Ascending aorta (tissue), 2 donors: Measurements from ENCODE around the gene FGF21. TPM values are rescaled to one million over a fixed set of nuclear protein-coding genes. Genes with fewer than 3 reads are reported as not detected.

Experiments used
- DNase-seq, 2 donors: peaks; one replicate each; pipeline ENCODE4 v3.0.0-alpha.2; 2019; ENCODE audit warnings: low spot score in 2 of 2
- H3K27ac ChIP-seq, 2 donors: fragments of 200-600 bp; sonication (generic); one replicate each; pipeline ENCODE4 v1.5.1; 2016 to 2017; ENCODE audit warnings: mild to moderate bottlenecking in 1 of 2
- H3K27me3 ChIP-seq: fragments of 200-600 bp; sonication (generic); one replicate; pipeline ENCODE4 v1.5.1; 2017
- H3K36me3 ChIP-seq, 2 donors: fragments of 200-600 bp; sonication (generic); one replicate each; pipeline ENCODE4 v1.5.1; 2016
- H3K4me1 ChIP-seq, 2 donors: fragments of 200-600 bp; sonication (generic); one replicate each; pipeline ENCODE4 v1.5.1; 2016 to 2017; ENCODE audit warnings: mild to moderate bottlenecking in 1 of 2
- H3K4me3 ChIP-seq, 2 donors: fragments of 200-600 bp; sonication (generic); one replicate each; pipeline ENCODE4 v1.5.1; 2016 to 2017; ENCODE audit warnings: mild to moderate bottlenecking in 1 of 2
- H3K9me3 ChIP-seq, 2 donors: fragments of 200-600 bp; sonication (generic); one replicate each; pipeline ENCODE4 v1.5.1; 2016
- CTCF ChIP-seq, 3 experiments: fragments of 200-600 bp in 2 of 3; fragments of 450-650 bp in 1 of 3; sonication (generic) in 2 of 3; IDR thresholded peaks; one replicate each; pipeline ENCODE4 v1.5.1; 2016 to 2019; ENCODE audit warnings: antibody characterized with exemption in 3 of 3, mild to moderate bottlenecking in 1 of 3, moderate library complexity in 1 of 3
- intact Hi-C: fragments of 100-400 bp; cut with DNase I; formaldehyde crosslinking; loops from one replicate; pipeline ENCODE4 v1.15.1; 2023
- total RNA-seq: library from RNA; depleted of rRNA; stranded (reverse); fragments of >200 nt; gene quantifications from one replicate; pipeline ENCODE4 v1.1.0, GENCODE V29; 2016

Gene FGF21
- total RNA-seq, 1 donor from 2014 or later = not detected

- Histone ChIP-seq H3K4me1 (peaks cover 3 to 9% of the 10 kb centered on the region in 2 donors), H3K36me3 (no peaks in the 10 kb centered on the region), H3K27ac (no peak within 1 kb of the TSS), H3K4me3 (peak within 1 kb of the TSS; percentile 45 to 60), H3K9me3 (no peaks in the 10 kb centered on the region), H3K27me3 (no peaks in the 10 kb centered on the region)
- no peak for TF ChIP-seq CTCF (IDR thresholded peaks at IDR 0.05)
- intact Hi-C loops = no loop called here
- DNase-seq = no peak
These were observed 2.6 kb upstream of the FGF21 start, which contains the start of gene FUT1 for GRCh38 chr19:48752496-48753365. FUT1 (minus strand) TSS chr19:48752641; CDS start chr19:48751281, 1,360 bp downstream.

GRCh38 chr19:48755787-48756186 lies 463 bp downstream of the FGF21 start:
- no peak overlapping the region for H3K27ac ChIP-seq
- H3K9me3 ChIP-seq = no peaks in the 10 kb centered on the region
- no peak for DNase-seq
- intact Hi-C loops = no loop called here
- no peaks in the 10 kb centered on the region for H3K36me3 ChIP-seq
- H3K4me3 ChIP-seq = no peak overlapping the region
- H3K27me3 ChIP-seq = no peaks in the 10 kb centered on the region
- no peak for TF ChIP-seq CTCF (IDR thresholded peaks at IDR 0.05)
- H3K4me1 ChIP-seq = peaks cover 3 to 9% of the 10 kb centered on the region in 2 donors

- H3K36me3 ChIP-seq = no peaks in the 10 kb centered on the region
- intact Hi-C loops = no loop called here
- H3K27ac ChIP-seq = no peak overlapping the region
- TF ChIP-seq CTCF (IDR thresholded peaks at IDR 0.05) = no peak
- H3K27me3 ChIP-seq = no peaks in the 10 kb centered on the region
- peaks cover 3 to 9% of the 10 kb centered on the region in 2 donors for H3K4me1 ChIP-seq
- H3K9me3 ChIP-seq = no peaks in the 10 kb centered on the region
- H3K4me3 ChIP-seq = no peak overlapping the region
- DNase-seq = no peak
These were observed 888 bp downstream of the FGF21 start for GRCh38 chr19:48756212-48756611.

DNA sequence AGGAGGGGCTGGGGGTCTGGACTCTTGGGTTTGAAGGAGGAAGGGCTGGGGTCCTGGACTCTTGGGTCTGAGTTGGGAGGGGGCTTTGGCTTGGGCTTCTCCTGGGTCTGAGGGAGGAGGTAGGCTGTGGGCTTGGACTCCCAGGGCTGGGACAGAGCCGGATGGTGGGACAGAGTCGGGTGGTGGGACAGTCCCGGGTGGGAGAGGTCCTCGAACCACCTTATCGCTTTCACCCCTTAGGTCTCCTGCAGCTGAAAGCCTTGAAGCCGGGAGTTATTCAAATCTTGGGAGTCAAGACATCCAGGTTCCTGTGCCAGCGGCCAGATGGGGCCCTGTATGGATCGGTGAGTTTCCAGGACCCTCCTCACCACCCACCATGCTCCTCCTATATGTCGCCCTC lies 1.4 kb downstream of the FGF21 start:
- DNase-seq = no peak
- no peak for TF ChIP-seq CTCF (IDR thresholded peaks at IDR 0.05)
- peaks cover 3 to 9% of the 10 kb centered on the region in 2 donors for H3K4me1 ChIP-seq
- no peaks in the 10 kb centered on the region for H3K27me3 ChIP-seq
- no peak overlapping the region for H3K4me3 ChIP-seq
- no peak overlapping the region for H3K27ac ChIP-seq
- H3K36me3 ChIP-seq = no peaks in the 10 kb centered on the region
- no peaks in the 10 kb centered on the region for H3K9me3 ChIP-seq
- intact Hi-C loops = no loop called here

DNA sequence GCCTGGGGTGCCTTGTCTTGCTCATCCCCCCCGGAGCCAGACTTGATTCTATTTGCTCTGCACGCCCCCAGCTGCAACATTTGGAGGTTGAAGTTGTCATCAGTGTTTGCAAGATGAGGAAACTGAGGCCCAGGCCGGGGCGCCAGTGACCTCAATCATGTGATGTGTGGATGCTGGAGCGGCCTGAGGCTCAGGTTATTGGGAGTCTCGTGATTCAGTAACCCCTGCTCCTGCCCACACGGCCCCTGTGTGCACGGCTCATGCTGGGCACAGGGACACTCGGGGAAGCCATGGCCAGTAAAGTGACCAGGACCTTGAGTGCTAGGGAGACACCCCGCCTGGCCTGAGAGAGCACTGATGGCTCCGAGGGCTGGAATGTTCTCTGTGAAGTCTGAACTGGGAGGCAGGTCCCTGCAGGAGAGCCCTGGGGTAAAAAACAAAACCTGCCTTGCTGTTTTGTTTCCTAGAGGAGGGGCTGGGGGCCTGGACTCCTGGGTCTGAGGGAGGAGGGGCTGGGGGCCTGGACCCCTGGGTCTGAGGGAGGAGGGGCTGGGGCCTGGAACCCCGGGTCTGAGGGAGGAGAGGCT lies 1.9 kb downstream of the FGF21 start:
- intact Hi-C loops = no loop called here
- DNase-seq = no peak
- no peak for TF ChIP-seq CTCF (IDR thresholded peaks at IDR 0.05)
- Histone ChIP-seq H3K27ac (no peak overlapping the region), H3K4me1 (peaks cover 2 to 8% of the 10 kb centered on the region in 2 donors), H3K9me3 (no peaks in the 10 kb centered on the region), H3K4me3 (no peak overlapping the region), H3K36me3 (no peaks in the 10 kb centered on the region), H3K27me3 (no peaks in the 10 kb centered on the region)
